Heart right ventricle (tissue), 16 donors: ENCODE measurements around the gene SLIT3. TPM values are rescaled to one million over a fixed set of nuclear protein-coding genes. Genes with fewer than 3 reads are reported as not detected.

Experiments used
- ATAC-seq, 8 donors: fragments of 200-7000 bp; cut with Tn5 transposase; one replicate each; pipeline ENCODE4 v1.9.1; 2020; ENCODE audit warnings: mild to moderate bottlenecking in 8 of 8, moderate library complexity in 8 of 8, moderate number of reproducible peaks in 1 of 8
- DNase-seq, 2 donors: peaks; one replicate each; pipeline ENCODE4 v3.0.0-alpha.2; 2020
- H3K27ac ChIP-seq, 10 donors: fragments of 200-600 bp; sonication (generic) in 2 of 10; one replicate each; pipeline versions ENCODE4 v1.5.0 to v1.8.0; 2020 to 2022; ENCODE audit warnings: mild to moderate bottlenecking in 3 of 10
- H3K27me3 ChIP-seq, 7 donors: fragments of 200-600 bp; one replicate each; pipeline ENCODE4 v1.8.0; 2021 to 2022; ENCODE audit warnings: mild to moderate bottlenecking in 2 of 7
- H3K36me3 ChIP-seq, 9 donors: fragments of 200-600 bp; sonication (generic) in 1 of 9; one replicate each; pipeline versions ENCODE4 v1.5.0 to v1.8.0; 2020 to 2022; ENCODE audit warnings: mild to moderate bottlenecking in 2 of 9
- H3K4me1 ChIP-seq, 9 donors: fragments of 200-600 bp; sonication (generic) in 1 of 9; one replicate each; pipeline versions ENCODE4 v1.5.0 to v1.8.0; 2020 to 2022; ENCODE audit warnings: mild to moderate bottlenecking in 4 of 9
- H3K4me3 ChIP-seq, 10 donors: fragments of 200-600 bp; sonication (generic) in 2 of 10; one replicate each; pipeline versions ENCODE4 v1.5.0 to v1.8.0; 2020 to 2022; ENCODE audit warnings: mild to moderate bottlenecking in 7 of 10, moderate library complexity in 2 of 10
- H3K9me3 ChIP-seq, 11 donors: fragments of 200-600 bp in 10 of 11; sonication (generic) in 2 of 11; one replicate each; pipeline versions ENCODE4 v1.5.0 to v1.8.0; 2013 to 2022; ENCODE audit warnings: mild to moderate bottlenecking in 2 of 11, control low read depth in 1 of 11, moderate library complexity in 1 of 11
- CTCF ChIP-seq, 9 donors: fragments of 200-600 bp; sonication (generic) in 2 of 9; IDR thresholded peaks; one replicate each; pipeline versions ENCODE4 v1.5.0 to v1.8.0; 2021 to 2022; ENCODE audit warnings: antibody characterized with exemption in 9 of 9, mild to moderate bottlenecking in 5 of 9, moderate library complexity in 1 of 9
- WGBS, 2 donors: extraction: QIAGEN DNeasy Blood & Tissue Kit; methylation state at CpG; one replicate each; pipeline ENCODE4 v1.1.7; 2013; ENCODE audit warnings: inconsistent platforms in 1 of 2; 5-methylcytosine and 5-hydroxymethylcytosine counted together
- intact Hi-C, 10 donors: fragments of 100-400 bp; cut with DNase I; formaldehyde crosslinking; loops; one replicate each; pipeline versions ENCODE4 v1.11.1 to v1.14.2; 2022
- polyA plus RNA-seq, 2 donors: library from polyadenylated mRNA; stranded (reverse); fragments of 200-250 nt; gene quantifications; one replicate each; pipeline ENCODE4 v1.2.3, GENCODE V29; 2013
- total RNA-seq, 10 donors: library from RNA; stranded (reverse); fragmentation: NEBNext Ultra II Directional in 3 of 10; extraction: Animal tissue kit (Norgen Biotek cat#: 25700) in 3 of 10; gene quantifications; one replicate each; pipeline versions ENCODE4 v1.2.1 to v1.2.4, GENCODE V29; 2021 to 2023
- donor health status: Arrhythmogenic right ventricular cardiomyopathy.
- donor health status: ischemic (EF 13 %, LVEDD 7.1; RV severe dilation, severe dysfunction).
- donor health status: healthy with polysubstance abuse.
- donor health status: DM: no; HTN: yes; CAD: no.
- donor health status: DM: no; HTN: no; CAD: no.
- donor health status: ischemic (EF 25% LVEDD 6.9; RV normal size, moderate dysfunction).
- donor health status: ischemic (EF 25% LVEDD 5.7; RV mildly dilated, moderate dysfunction).
- donor health status: healthy.
- donor health status: DM: yes; HTN: yes; CAD: no.
- donor health status: Ischemic cardiomyopathy.
- donor health status: ischemic (EF 35%, LVEDD 5.7; RV mildly dilated, moderate dysfunction).
- donor health status: nonischemic (EF 11% LVEDD 7.7; RV severe dilation, severe dysfunction).
- donor health status: DM: yes; HTN: yes; CAD: no.
- donor health status: PGD.
- donor health status: ischemic (EF 29% LVEDD 5.4; RV normal size, mild dysfunction).
- donor health status: nonischemic (EF 23%, LVEDD 6.1; RV moderate dilation, normal function).

Gene SLIT3
- total and polyA plus RNA-seq, 12 donors: 2.0 to 29.2 (median 12.1) TPM

- TF ChIP-seq CTCF (IDR thresholded peaks at IDR 0.05): no peak
- H3K4me3 ChIP-seq: no peak overlapping the region
- no peaks in the 10 kb centered on the region for H3K27me3 ChIP-seq
- peaks cover 0 to 16% (median 3%) of the 10 kb centered on the region in 9 donors for H3K4me1 ChIP-seq
- H3K36me3 ChIP-seq: no peaks in the 10 kb centered on the region
- no peak overlapping the region for H3K27ac ChIP-seq
- DNase-seq (no peak), ATAC-seq (no peak)
- 78 to 82% methylated on average over 7 of the region's 7 CpGs for WGBS, 2 donors
- peaks cover 0 to 11% (median 0%) of the 10 kb centered on the region in 11 donors for H3K9me3 ChIP-seq
- intact Hi-C loops: no loop called here
Measured at GRCh38 chr5:169094586-169095409, 206.1 kb downstream of the SLIT3 start.

- TF ChIP-seq CTCF (IDR thresholded peaks at IDR 0.05): no peak
- WGBS, 2 donors: 61 to 69% methylated on average over 9 of the region's 9 CpGs
- peak in 1 of 8 donors; percentile 57 for ATAC-seq
- no peak for DNase-seq
- intact Hi-C loops: no loop called here
- Histone ChIP-seq H3K9me3 (peaks cover 0 to 11% (median 0%) of the 10 kb centered on the region in 11 donors), H3K27ac (no peak overlapping the region), H3K4me1 (no peaks in the 10 kb centered on the region), H3K4me3 (no peak overlapping the region), H3K27me3 (no peaks in the 10 kb centered on the region), H3K36me3 (no peaks in the 10 kb centered on the region)
Measured at GRCh38 chr5:169091396-169091980, 209.5 kb downstream of the SLIT3 start.

- no peaks in the 10 kb centered on the region for H3K36me3 ChIP-seq
- intact Hi-C loops: no loop called here
Measured at GRCh38 chr5:169089343-169089742, 211.6 kb downstream of the SLIT3 start.

More at GRCh38 chr5:169089343-169089742, 211.6 kb downstream of the SLIT3 start:
- ATAC-seq (no peak), DNase-seq (no peak)
- Histone ChIP-seq H3K27ac (no peak overlapping the region), H3K27me3 (no peaks in the 10 kb centered on the region), H3K4me3 (no peak overlapping the region), H3K9me3 (peaks cover 0 to 11% (median 0%) of the 10 kb centered on the region in 11 donors), H3K4me1 (no peaks in the 10 kb centered on the region)
- WGBS, 2 donors: 89 to 92% methylated on average over 3 of the region's 3 CpGs
- no peak for TF ChIP-seq CTCF (IDR thresholded peaks at IDR 0.05)
